Tibial nerve (tissue), 4 donors: ENCODE data around the gene CDK19. TPM values are rescaled to one million over a fixed set of nuclear protein-coding genes. Genes with fewer than 3 reads are reported as not detected.
"Not testable (repeated sequence)": the region's sequence is repeated elsewhere in the genome, so short reads cannot be mapped to it uniquely, and the experiment has no call there.

Experiments
- DNase-seq, 2 donors: peaks; one replicate each; pipeline ENCODE4 v3.0.0-alpha.2; 2019; ENCODE audit warnings: low spot score in 2 of 2
- H3K27ac ChIP-seq, 4 donors: fragments of 200-600 bp; sonication (generic) in 3 of 4; one replicate each; pipeline ENCODE4 v1.5.1; 2017 to 2019; ENCODE audit warnings: mild to moderate bottlenecking in 1 of 4
- H3K27me3 ChIP-seq, 2 donors: fragments of 200-600 bp; sonication (generic) in 1 of 2; one replicate each; pipeline versions ENCODE4 v1.5.1 to v1.6.0; 2017 to 2019
- H3K36me3 ChIP-seq, 3 donors: fragments of 200-600 bp; sonication (generic); one replicate each; pipeline ENCODE4 v1.5.1; 2018 to 2019
- H3K4me1 ChIP-seq, 4 donors: fragments of 200-600 bp; sonication (generic) in 3 of 4; one replicate each; pipeline ENCODE4 v1.5.1; 2017 to 2019
- H3K4me3 ChIP-seq, 4 donors: fragments of 200-600 bp; sonication (generic) in 3 of 4; one replicate each; pipeline ENCODE4 v1.5.1; 2017 to 2019; ENCODE audit warnings: mild to moderate bottlenecking in 1 of 4, moderate library complexity in 1 of 4
- H3K9me3 ChIP-seq, 4 donors: fragments of 200-600 bp; sonication (generic) in 3 of 4; one replicate each; pipeline ENCODE4 v1.5.1; 2017 to 2019
- CTCF ChIP-seq, 5 experiments: fragments of 200-600 bp in 3 of 5; fragments of 450-650 bp in 2 of 5; sonication (generic) in 3 of 5; IDR thresholded peaks; one replicate each; pipeline ENCODE4 v1.5.1; 2016 to 2019; ENCODE audit warnings: antibody characterized with exemption in 5 of 5, mild to moderate bottlenecking in 3 of 5, moderate library complexity in 2 of 5
- EP300 ChIP-seq, 2 donors: sonication (generic); formaldehyde crosslinking; IDR thresholded peaks; one replicate each; pipeline ENCODE4 v1.6.1; 2017; ENCODE audit warnings: antibody characterized with exemption in 2 of 2, mild to moderate bottlenecking in 1 of 2
- POLR2A ChIP-seq, 2 donors: fragments of 450-650 bp; IDR thresholded peaks; one replicate each; pipeline ENCODE4 v1.6.1; 2017; ENCODE audit warnings: antibody characterized with exemption in 2 of 2, mild to moderate bottlenecking in 2 of 2, moderate library complexity in 2 of 2
- WGBS, 2 donors: methylation state at CpG; one replicate each; pipeline ENCODE4 v1.1.5; 2018; 5-methylcytosine and 5-hydroxymethylcytosine counted together
- total RNA-seq, 4 donors: library from RNA; depleted of rRNA; stranded (reverse); fragments of >200 nt; gene quantifications; one replicate each; pipeline ENCODE4 v1.1.0, GENCODE V29; 2016

The CDK19 gene
- total RNA-seq, 4 donors from 2014 or later: 18.6 to 29.3 (median 24.3) TPM

- peaks cover 0 to under 1% (median 0%) of the 10 kb centered on the region in 4 donors for H3K9me3 ChIP-seq
- H3K4me1 ChIP-seq: peaks cover 0 to 23% (median 0%) of the 10 kb centered on the region in 4 donors
- WGBS, 2 donors: 25 to 45% methylated on average over 3 of the region's 3 CpGs
- H3K27ac ChIP-seq: no peak overlapping the region
- TF ChIP-seq CTCF (IDR thresholded peaks at IDR 0.05) (no peak), POLR2A (IDR thresholded peaks at IDR 0.05) (no peak), EP300 (IDR thresholded peaks at IDR 0.05) (no peak)
- H3K4me3 ChIP-seq: no peak overlapping the region
- no peak for DNase-seq
- H3K36me3 ChIP-seq: peaks cover 0 to 9% (median 0%) of the 10 kb centered on the region in 3 donors
- H3K27me3 ChIP-seq: no peaks in the 10 kb centered on the region
These were observed 66.8 kb downstream of the CDK19 start for GRCh38 chr6:110748453-110748852.

DNA sequence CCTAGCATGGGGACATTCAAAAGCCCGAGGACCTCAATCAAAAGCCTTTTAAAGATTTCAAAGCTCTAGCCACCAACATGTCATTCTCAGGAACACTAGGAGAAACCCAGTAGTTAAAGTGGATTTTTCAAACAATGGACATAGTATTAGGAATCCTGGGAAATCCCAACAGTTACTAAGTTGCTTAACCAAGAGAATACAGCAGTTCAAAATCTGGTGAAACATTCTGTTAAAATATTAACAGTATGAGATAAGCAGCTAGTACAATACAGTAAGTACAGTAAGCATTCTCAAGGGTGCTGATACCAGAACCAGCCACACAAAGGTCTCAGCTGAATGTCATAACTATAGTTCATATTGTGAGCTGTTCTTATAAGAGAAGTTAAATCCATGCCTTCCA lies 68.6 kb downstream of the CDK19 start:
- H3K9me3 ChIP-seq: peaks cover 0 to 18% (median 8%) of the 10 kb centered on the region in 4 donors

GRCh38 chr6:110744991-110745390 lies 70.3 kb downstream of the CDK19 start:
- peaks cover 0 to 32% (median 10%) of the 10 kb centered on the region in 4 donors for H3K9me3 ChIP-seq
- no peak overlapping the region for H3K4me3 ChIP-seq
- DNase-seq: no peak
- H3K27me3 ChIP-seq: no peaks in the 10 kb centered on the region
- TF ChIP-seq POLR2A (IDR thresholded peaks at IDR 0.05): no peak
- no peak for TF ChIP-seq CTCF (IDR thresholded peaks at IDR 0.05)
- no peak for TF ChIP-seq EP300 (IDR thresholded peaks at IDR 0.05)
- H3K27ac ChIP-seq: no peak overlapping the region
- 98 to 100% methylated on average over 1 of the region's 1 CpG for WGBS, 2 donors
- peaks cover 0 to 13% (median 0%) of the 10 kb centered on the region in 4 donors for H3K4me1 ChIP-seq
- peaks cover 0 to 43% (median 0%) of the 10 kb centered on the region in 3 donors for H3K36me3 ChIP-seq

More for the DNA sequence above, 68.6 kb downstream of the CDK19 start:
- H3K4me1 ChIP-seq: peaks cover 0 to 16% (median 0%) of the 10 kb centered on the region in 4 donors
- H3K4me3 ChIP-seq: no peak overlapping the region
- 36 to 38% methylated on average over 1 of the region's 1 CpG for WGBS, 2 donors
- H3K27ac ChIP-seq: no peak overlapping the region
- TF ChIP-seq CTCF (IDR thresholded peaks at IDR 0.05) (no peak), EP300 (IDR thresholded peaks at IDR 0.05) (no peak), POLR2A (IDR thresholded peaks at IDR 0.05) (no peak)
- peaks cover 0 to 27% (median 0%) of the 10 kb centered on the region in 3 donors for H3K36me3 ChIP-seq
- no peaks in the 10 kb centered on the region for H3K27me3 ChIP-seq
- DNase-seq: no peak

DNA sequence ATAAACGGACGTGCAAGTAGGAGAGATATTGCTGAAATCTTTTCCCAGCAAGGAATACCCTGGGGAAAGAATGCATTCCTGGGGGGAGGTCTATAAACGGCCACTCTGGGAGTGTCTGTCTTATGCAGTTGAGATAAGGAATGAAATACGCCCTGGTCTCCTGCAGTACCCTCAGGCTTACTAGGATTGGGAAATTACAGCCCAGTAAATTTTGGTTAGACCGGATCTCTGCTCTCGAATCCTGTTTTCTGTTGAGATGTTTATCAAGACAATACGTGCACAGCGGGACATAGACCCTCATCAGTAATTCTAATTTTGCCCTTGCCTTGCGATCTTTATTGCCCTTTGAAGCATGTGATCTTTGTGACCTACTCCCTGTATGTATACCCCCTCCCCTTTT lies 72.7 kb downstream of the CDK19 start:
- not testable (repeated sequence) for DNase-seq, H3K27ac ChIP-seq, H3K27me3 ChIP-seq, H3K4me1 ChIP-seq, H3K4me3 ChIP-seq
- Histone ChIP-seq H3K36me3 (peaks cover 0 to 43% (median 0%) of the 10 kb centered on the region in 3 donors), H3K9me3 (peaks cover 0 to 32% (median 10%) of the 10 kb centered on the region in 4 donors)
- WGBS, 2 donors: 96% methylated on average over 9 of the region's 9 CpGs

GRCh38 chr6:110741517-110741916 lies 73.8 kb downstream of the CDK19 start:
- 95 to 99% methylated on average over 3 of the region's 3 CpGs for WGBS, 2 donors
- no peak overlapping the region for H3K4me3 ChIP-seq
- no peak overlapping the region for H3K27ac ChIP-seq
- H3K4me1 ChIP-seq: no peaks in the 10 kb centered on the region
- no peaks in the 10 kb centered on the region for H3K27me3 ChIP-seq
- H3K36me3 ChIP-seq: peaks cover 0 to 43% (median 0%) of the 10 kb centered on the region in 3 donors
- TF ChIP-seq EP300 (IDR thresholded peaks at IDR 0.05) (no peak), POLR2A (IDR thresholded peaks at IDR 0.05) (no peak), CTCF (IDR thresholded peaks at IDR 0.05) (no peak)
- no peak for DNase-seq
- H3K9me3 ChIP-seq: peaks cover 0 to 32% (median 10%) of the 10 kb centered on the region in 4 donors
